Activated naive CD4-positive, alpha-beta T cell treated with anti-CD3 and anti-CD28 coated beads for 36 hours (primary cell): ENCODE results near the gene SYT9. TPM values are rescaled to one million over a fixed set of nuclear protein-coding genes. Genes with fewer than 3 reads are reported as not detected.

Experiments used
- microRNA-seq: library from miRNA; unstranded; fragments of <30 nt; microRNA quantifications from one replicate; pipeline ENCODE4 v1.2.0, GENCODE V29; 2022; ENCODE audit warnings: borderline microRNAs expressed, borderline replicate concordance
- total RNA-seq, 2 experiments: library from RNA; stranded (reverse); gene quantifications; one replicate each; pipeline ENCODE4 v1.2.3, GENCODE V29; 2021

Gene SYT9
- total RNA-seq, 2 experiments from 2014 or later, result not detected

Small RNA genes lying within 50 kb of the gene (microRNA-seq; reads per million reads assigned to microRNA genes)
- gene MIR302E, result not detected

Other genes starting within 250 kb of the SYT9 start
- gene ZNF214, start 231.6 kb upstream of the SYT9 start, total RNA-seq, result not detected
- not detected for gene NLRP14, start 231.4 kb upstream of the SYT9 start, total RNA-seq
- not detected for gene RBMXL2, start 162.9 kb upstream of the SYT9 start, total RNA-seq
- gene OLFML1, start 233.6 kb downstream of the SYT9 start, total RNA-seq, result not detected